Thoracic aorta (tissue), 2 donors: ENCODE measurements around the gene PLCB1. TPM values are rescaled to one million over a fixed set of nuclear protein-coding genes. Genes with fewer than 3 reads are reported as not detected.

Source experiments
- ATAC-seq: fragments of 150-250 bp; one replicate; pipeline ENCODE4 v1.8.0; 2017; ENCODE audit warnings: low read depth; ENCODE audit not compliant: insufficient number of reproducible peaks, low FRiP score
- DNase-seq: peaks from one replicate; pipeline ENCODE4 v3.0.0-alpha.2; 2020; ENCODE audit warnings: low spot score
- H3K27ac ChIP-seq, 2 donors: fragments of 200-600 bp; sonication (generic); 1 replicate in 1 of 2; 2 replicates in 1 of 2; pipeline ENCODE4 v1.5.1; 2016; ENCODE audit warnings: mild to moderate bottlenecking in 2 of 2, moderate library complexity in 2 of 2
- H3K27me3 ChIP-seq: fragments of 200-600 bp; sonication (generic); replicated peaks from 2 replicates; pipeline ENCODE4 v1.6.0; 2016; ENCODE audit warnings: mild to moderate bottlenecking; ENCODE audit not compliant: insufficient read depth
- H3K36me3 ChIP-seq: fragments of 200-600 bp; sonication (generic); one replicate; pipeline ENCODE4 v1.5.1; 2016
- H3K4me1 ChIP-seq, 2 donors: fragments of 200-600 bp; sonication (generic); 1 replicate in 1 of 2; 2 replicates in 1 of 2; pipeline versions ENCODE4 v1.5.1 to v1.6.0; 2016; ENCODE audit warnings: low read depth in 2 of 2, mild to moderate bottlenecking in 1 of 2; ENCODE audit not compliant: control insufficient read depth in 1 of 2
- H3K4me3 ChIP-seq: fragments of 200-600 bp; sonication (generic); 2 replicates; pipeline ENCODE4 v1.5.1; 2016; ENCODE audit warnings: mild to moderate bottlenecking
- H3K9me3 ChIP-seq: fragments of 200-600 bp; sonication (generic); 2 replicates; pipeline ENCODE4 v1.5.1; 2016
- CTCF ChIP-seq: fragments of 200-600 bp; sonication (generic); IDR thresholded peaks from one replicate; pipeline ENCODE4 v1.5.1; 2019; ENCODE audit warnings: antibody characterized with exemption
- total RNA-seq, 2 donors: library from RNA; depleted of rRNA; stranded (reverse); fragments of >200 nt; gene quantifications; one replicate each; pipeline versions ENCODE4 v1.1.0 to v1.2.3, GENCODE V29; 2016

The PLCB1 gene
- total RNA-seq, 2 donors from 2014 or later = 10.8 to 16.3 TPM

GRCh38 chr20:8385247-8385646, 253.2 kb downstream of the PLCB1 start:
- no peak for DNase-seq
- Histone ChIP-seq H3K36me3 (no peaks in the 10 kb centered on the region), H3K27ac (no peak overlapping the region), H3K4me1 (peaks cover 4 to 7% of the 10 kb centered on the region in 2 donors), H3K9me3 (no peaks in the 10 kb centered on the region), H3K4me3 (no peak overlapping the region), H3K27me3 (no peaks in the 10 kb centered on the region)
- TF ChIP-seq CTCF = no peak
- no peak for ATAC-seq

GRCh38 chr20:8386991-8387390, 254.9 kb downstream of the PLCB1 start:
- Histone ChIP-seq H3K27ac (no peak overlapping the region), H3K4me1 (peaks cover 4 to 9% of the 10 kb centered on the region in 2 donors), H3K9me3 (no peaks in the 10 kb centered on the region), H3K27me3 (no peaks in the 10 kb centered on the region), H3K4me3 (no peak overlapping the region), H3K36me3 (no peaks in the 10 kb centered on the region)
- DNase-seq (no peak), ATAC-seq (no peak)
- TF ChIP-seq CTCF = no peak

GRCh38 chr20:8388141-8388540, 256.1 kb downstream of the PLCB1 start:
- H3K4me3 ChIP-seq = no peak overlapping the region
- ATAC-seq (no peak), DNase-seq (no peak)
- no peaks in the 10 kb centered on the region for H3K27me3 ChIP-seq
- H3K27ac ChIP-seq = no peak overlapping the region
- H3K36me3 ChIP-seq = no peaks in the 10 kb centered on the region
- no peaks in the 10 kb centered on the region for H3K9me3 ChIP-seq
- no peak for TF ChIP-seq CTCF
- H3K4me1 ChIP-seq = peaks cover 4 to 9% of the 10 kb centered on the region in 2 donors

- Histone ChIP-seq H3K9me3 (no peaks in the 10 kb centered on the region), H3K27me3 (no peaks in the 10 kb centered on the region), H3K27ac (no peak overlapping the region), H3K36me3 (no peaks in the 10 kb centered on the region), H3K4me3 (no peak overlapping the region), H3K4me1 (peaks cover 4 to 9% of the 10 kb centered on the region in 2 donors)
- TF ChIP-seq CTCF = no peak
- ATAC-seq (no peak), DNase-seq (no peak)
Measured at GRCh38 chr20:8388707-8389106, 256.6 kb downstream of the PLCB1 start.

- ATAC-seq (no peak), DNase-seq (no peak)
- no peak overlapping the region for H3K4me3 ChIP-seq
- no peaks in the 10 kb centered on the region for H3K36me3 ChIP-seq
- no peaks in the 10 kb centered on the region for H3K27me3 ChIP-seq
- H3K27ac ChIP-seq = no peak overlapping the region
- H3K4me1 ChIP-seq = peaks cover 4 to 9% of the 10 kb centered on the region in 2 donors
- no peaks in the 10 kb centered on the region for H3K9me3 ChIP-seq
- peak; percentile 41 for TF ChIP-seq CTCF
Measured at GRCh38 chr20:8389381-8390036, 257.4 kb downstream of the PLCB1 start.
